ENCODE measurements around the gene IGSF3. TPM values are rescaled to one million over a fixed set of nuclear protein-coding genes. Genes with fewer than 3 reads are reported as not detected.

Gene IGSF3
- total and polyA plus RNA-seq, 10 of the 15 experiments (the other 5 are each of a cell fraction or from before 2014, with no cell fraction given): 1.4 to 18.0 (median 9.6) TPM

GRCh38 chr1:116544588-116545358, 122.8 kb downstream of the IGSF3 start (continued):
- no peak; the same call in 1 of the 2 replicates for TF ChIP-seq ZBTB4 (CRISPR knock-in tag; IDR thresholded peaks at IDR 0.05)
- TF ChIP-seq HDAC2 (IDR thresholded peaks at IDR 0.05): no peak
- TF ChIP-seq SREBF2 (IDR thresholded peaks at IDR 0.05; ENCODE audit: low read length): no peak
- TF ChIP-seq MEF2B (IDR thresholded peaks at IDR 0.05; ENCODE audit: partially characterized antibody, poor library complexity, severe bottlenecking): peak; percentile 51
- peak; percentile 90; the same call in 1 of the 2 replicates for TF ChIP-seq DPF2 (IDR thresholded peaks at IDR 0.05)
- TF ChIP-seq GATAD2B (conservative IDR thresholded peaks at IDR 0.05; ENCODE audit: low read depth): peak; percentile 9; the same call in 1 of the 2 replicates
- no peak for TF ChIP-seq IRF3 (IDR thresholded peaks at IDR 0.05)
- no peak for TF ChIP-seq EZH2 (IDR thresholded peaks at IDR 0.05; ENCODE audit: borderline replicate concordance, control insufficient read depth, low read depth, low read length)
- TF ChIP-seq GABPA (IDR thresholded peaks at IDR 0.05; ENCODE audit: low read depth): 0 out of 2 replicates have a peak, but pooled peaks have one; percentile 34
- TF ChIP-seq RB1 (IDR thresholded peaks at IDR 0.05; ENCODE audit: borderline replicate concordance): no peak
- TF ChIP-seq TBL1XR1 (IDR thresholded peaks at IDR 0.05; ENCODE audit: low read depth, low read length): 0 out of 2 replicates have a peak, but pooled peaks have one; percentile 7
- no peak for TF ChIP-seq CEBPZ (IDR thresholded peaks at IDR 0.05; ENCODE audit: low read depth, low read length)
- TF ChIP-seq ATF7 (IDR thresholded peaks at IDR 0.05; ENCODE audit: low read depth): peak; percentile 66
- TF ChIP-seq REST (IDR thresholded peaks at IDR 0.05; ENCODE audit: low read depth, low read length): no peak
- TF ChIP-seq MEF2A (IDR thresholded peaks at IDR 0.05; ENCODE audit: insufficient read depth, low read depth, low read length): peak; percentile 63; the same call in 1 of the 2 replicates
- no peak for TF ChIP-seq HDAC6 (IDR thresholded peaks at IDR 0.05; ENCODE audit: unreplicated experiment)
- TF ChIP-seq CHD2 (IDR thresholded peaks at IDR 0.05; ENCODE audit: borderline replicate concordance, low read depth, low read length): peak; percentile 54; the same call in 1 of the 2 replicates
- peak; percentile 58 for TF ChIP-seq RAD51 (IDR thresholded peaks at IDR 0.05)
- peak; percentile 80 for TF ChIP-seq JUNB (IDR thresholded peaks at IDR 0.05)
